GM20000 (cell line): ENCODE data around the gene KIRREL1.
A peak's percentile ranks its signal among the peaks of the same experiment; 100 is the strongest.

Source experiments
- DNase-seq: peaks from one replicate; pipeline ENCODE4 v3.0.0; 2012; ENCODE audit warnings: low spot score
- TF ChIP-seq, protein P1 (sequence below): IDR thresholded peaks from 2 replicates; pipeline ENCODE4 v1.5.1; 2012; ENCODE audit warnings: mild to moderate bottlenecking, control low read depth; ENCODE audit errors: extremely low read depth, missing control alignments

The KIRREL1 gene

DNA sequence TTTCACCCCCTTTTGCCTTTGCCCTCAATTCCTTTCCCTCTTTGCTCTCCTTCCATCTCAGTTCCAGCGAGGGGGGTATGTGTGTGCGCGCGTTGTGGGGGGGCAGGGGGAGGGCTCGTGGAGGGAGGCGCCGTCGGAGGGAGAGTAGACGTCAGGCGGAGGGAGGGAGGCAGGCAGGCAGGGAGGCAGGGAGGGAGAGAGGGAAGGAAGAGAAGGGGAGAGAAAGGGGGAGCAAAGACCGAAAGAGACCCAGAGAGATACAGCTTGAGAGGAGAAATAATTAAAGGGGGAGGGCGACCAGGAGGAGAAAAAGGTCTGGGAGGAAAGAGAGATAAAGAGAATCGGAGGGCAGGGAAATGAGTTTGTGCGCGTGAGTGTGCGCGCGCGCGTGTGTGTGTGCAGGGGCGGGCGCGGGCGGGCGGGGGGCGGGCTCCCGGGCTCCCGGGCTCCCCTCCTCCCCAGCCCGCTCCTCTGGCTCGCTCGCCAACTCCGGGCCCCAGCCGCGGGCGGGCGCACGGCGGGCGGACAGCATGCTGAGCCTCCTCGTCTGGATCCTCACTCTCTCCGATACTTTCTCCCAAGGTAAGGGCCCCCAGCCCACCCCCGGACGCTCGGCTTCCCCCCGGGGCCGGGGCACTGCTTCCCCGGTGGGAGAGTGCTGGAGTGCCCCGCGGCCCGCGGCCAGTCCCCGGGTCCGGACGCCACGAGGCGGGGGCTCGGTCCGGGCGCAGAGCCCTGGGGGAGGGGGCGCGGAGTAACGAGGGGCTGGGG is at the start of gene KIRREL1:
Gene KIRREL1, plus strand, starts transcription at position 499 of the 771 bp plus-strand sequence. Its CDS starts 32 bp downstream, at position 531.
- peak; percentile 42 for DNase-seq
- TF ChIP-seq, protein P1, sequence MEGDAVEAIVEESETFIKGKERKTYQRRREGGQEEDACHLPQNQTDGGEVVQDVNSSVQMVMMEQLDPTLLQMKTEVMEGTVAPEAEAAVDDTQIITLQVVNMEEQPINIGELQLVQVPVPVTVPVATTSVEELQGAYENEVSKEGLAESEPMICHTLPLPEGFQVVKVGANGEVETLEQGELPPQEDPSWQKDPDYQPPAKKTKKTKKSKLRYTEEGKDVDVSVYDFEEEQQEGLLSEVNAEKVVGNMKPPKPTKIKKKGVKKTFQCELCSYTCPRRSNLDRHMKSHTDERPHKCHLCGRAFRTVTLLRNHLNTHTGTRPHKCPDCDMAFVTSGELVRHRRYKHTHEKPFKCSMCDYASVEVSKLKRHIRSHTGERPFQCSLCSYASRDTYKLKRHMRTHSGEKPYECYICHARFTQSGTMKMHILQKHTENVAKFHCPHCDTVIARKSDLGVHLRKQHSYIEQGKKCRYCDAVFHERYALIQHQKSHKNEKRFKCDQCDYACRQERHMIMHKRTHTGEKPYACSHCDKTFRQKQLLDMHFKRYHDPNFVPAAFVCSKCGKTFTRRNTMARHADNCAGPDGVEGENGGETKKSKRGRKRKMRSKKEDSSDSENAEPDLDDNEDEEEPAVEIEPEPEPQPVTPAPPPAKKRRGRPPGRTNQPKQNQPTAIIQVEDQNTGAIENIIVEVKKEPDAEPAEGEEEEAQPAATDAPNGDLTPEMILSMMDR, result no peak

DNA sequence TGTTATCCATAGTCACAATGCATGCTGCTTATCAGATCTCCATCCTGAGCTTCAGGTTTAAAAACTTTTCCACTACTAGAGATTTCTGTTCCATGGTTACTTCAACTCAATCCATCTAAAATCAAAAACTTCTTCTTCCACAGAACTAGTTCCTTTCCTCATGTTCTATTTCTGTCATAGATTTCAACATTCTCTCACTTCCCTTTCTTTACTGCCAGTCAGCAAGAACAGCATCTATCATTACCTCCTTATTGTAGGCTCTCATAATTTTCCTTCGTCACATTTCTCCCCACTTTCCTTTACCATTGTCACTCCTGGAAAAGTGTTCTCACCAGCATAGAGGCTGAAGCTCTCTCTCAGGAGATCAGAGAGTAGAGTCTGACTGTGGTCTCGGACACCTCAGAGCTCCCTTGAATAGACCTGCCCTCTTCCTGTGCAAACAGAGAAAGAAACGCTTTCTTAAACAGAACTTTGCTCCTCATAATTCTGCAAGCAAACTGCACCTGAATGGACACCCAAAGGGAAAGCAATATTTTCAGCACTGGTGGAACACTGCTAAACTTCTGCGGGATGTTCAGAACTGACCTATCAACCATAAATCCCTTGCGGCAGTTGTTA is 48.7 kb upstream of the KIRREL1 start:
- no peak for DNase-seq
- TF ChIP-seq, protein P1, result no peak

DNA sequence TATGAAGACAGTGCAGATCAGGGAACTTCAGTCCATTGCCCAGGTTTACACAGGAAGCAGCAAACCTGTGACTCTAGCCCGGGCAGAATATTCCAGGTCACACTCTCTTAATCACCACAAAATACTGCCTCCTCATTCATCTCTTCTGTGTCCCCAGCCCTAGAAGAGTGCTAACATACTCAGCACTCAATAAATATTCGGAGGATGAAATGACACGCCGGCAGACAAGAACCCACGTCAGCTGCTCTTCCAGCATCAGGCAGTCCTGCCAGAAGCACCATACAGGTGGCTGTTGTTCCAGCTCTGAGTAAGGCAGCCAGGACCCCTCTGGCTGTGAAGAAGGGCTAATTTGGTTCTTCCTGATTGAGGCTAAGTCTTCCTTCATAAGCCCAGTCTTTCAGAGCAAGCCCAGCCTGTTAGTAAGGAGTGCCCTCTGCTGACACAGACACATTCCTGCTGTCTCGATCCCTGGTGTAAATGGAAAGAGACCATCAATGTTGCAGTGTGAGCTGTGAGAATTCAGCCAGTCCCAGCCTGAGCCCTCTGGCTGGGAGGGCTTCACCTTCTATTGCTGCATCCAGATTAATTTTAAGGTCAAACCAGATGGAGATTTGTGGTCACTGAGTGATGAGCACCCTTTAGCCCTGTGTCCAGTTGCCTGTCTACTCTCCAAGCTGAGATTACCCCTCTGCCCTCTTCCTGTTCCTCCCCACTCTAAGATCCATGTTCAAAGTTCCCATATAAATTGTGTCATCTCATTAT is 45.0 kb upstream of the KIRREL1 start:
- DNase-seq, result peak; percentile 29

DNA sequence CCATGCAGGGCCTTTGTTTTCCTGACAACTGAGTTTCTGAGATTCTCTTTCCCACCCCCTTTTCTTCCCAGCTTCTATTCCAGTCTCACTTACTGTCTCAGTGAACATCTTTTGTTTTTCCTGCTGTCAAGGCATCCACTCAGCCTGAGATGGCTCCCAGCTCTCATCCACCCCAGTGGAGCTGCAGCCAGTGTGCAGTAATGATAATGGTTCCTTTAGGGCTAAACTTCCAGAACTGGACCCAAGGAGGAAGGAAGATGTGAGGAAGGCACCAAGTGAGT is 44.4 kb upstream of the KIRREL1 start:
- DNase-seq, result no peak
- TF ChIP-seq, protein P1, result no peak

More for the DNA sequence above, 45.0 kb upstream of the KIRREL1 start:
- TF ChIP-seq, protein P1, result peak; percentile 49

DNA sequence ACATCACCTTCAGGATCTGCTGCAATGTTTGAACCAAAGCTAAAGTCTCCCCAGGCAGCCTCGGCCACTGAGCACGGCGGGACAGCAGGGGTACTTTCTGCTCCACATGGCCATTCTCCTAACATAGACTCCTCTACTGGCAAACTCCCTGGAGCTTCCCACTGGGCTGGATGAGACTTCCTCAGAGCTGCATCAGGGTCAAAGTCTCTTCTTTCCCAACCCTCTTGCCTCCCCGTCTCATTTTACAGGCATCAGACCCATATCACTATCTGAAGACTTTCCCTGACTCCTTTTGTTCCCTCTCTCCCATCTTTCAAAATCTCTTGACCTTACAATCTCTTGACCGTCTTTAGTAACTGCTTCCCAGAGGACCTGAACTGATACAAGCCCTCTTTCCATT is 42.2 kb upstream of the KIRREL1 start:
- TF ChIP-seq, protein P1, result no peak
- no peak for DNase-seq

DNA sequence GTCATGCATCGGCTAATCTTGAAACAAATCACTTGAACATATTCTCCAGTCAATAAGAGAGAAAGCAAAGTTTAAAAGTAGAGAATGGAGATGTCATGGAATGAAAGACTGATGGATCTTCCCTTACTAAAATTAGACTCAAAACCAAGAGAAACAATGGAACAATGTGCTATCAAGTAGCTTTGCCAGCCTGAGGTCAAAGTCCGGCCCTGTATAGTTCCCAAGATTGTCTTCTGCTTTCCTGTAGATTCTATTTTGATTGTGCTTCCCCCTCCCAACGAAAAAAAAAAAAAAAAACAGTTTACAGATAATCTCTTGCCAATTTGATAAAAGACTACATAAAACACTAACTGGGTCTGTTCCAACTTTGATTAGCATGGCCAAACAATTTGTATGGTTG is 40.8 kb upstream of the KIRREL1 start:
- no peak for DNase-seq

More for the DNA sequence above, 40.8 kb upstream of the KIRREL1 start:
- TF ChIP-seq, protein P1, result no peak
